Endodermal cell (in vitro differentiated cells): ENCODE data around the gene FAM124B. TPM values are rescaled to one million over a fixed set of nuclear protein-coding genes. Genes with fewer than 3 reads are reported as not detected.
A peak's percentile ranks its signal among the peaks of the same experiment; 100 is the strongest.

Experiments used
- DNase-seq: peaks from one replicate; pipeline ENCODE4 v3.0.0-alpha.2; 2017
- H3K27ac ChIP-seq: 2 replicates; pipeline ENCODE4 v1.5.1; 2013; ENCODE audit warnings: mild to moderate bottlenecking, low read depth, low read length, moderate library complexity
- H3K27me3 ChIP-seq: 2 replicates; pipeline ENCODE4 v1.6.1; 2013; ENCODE audit warnings: mild to moderate bottlenecking, low read length, moderate library complexity; ENCODE audit not compliant: insufficient read depth, control insufficient read depth, poor library complexity, severe bottlenecking
- H3K36me3 ChIP-seq: 2 replicates; pipeline ENCODE4 v1.7.0; 2013; ENCODE audit warnings: mild to moderate bottlenecking, low read length, moderate library complexity; ENCODE audit not compliant: control insufficient read depth, insufficient read depth
- H3K4me1 ChIP-seq: one replicate; pipeline ENCODE4 v1.7.0; 2013; ENCODE audit warnings: low read length; ENCODE audit not compliant: control insufficient read depth, insufficient read depth
- H3K4me3 ChIP-seq: 2 replicates; pipeline ENCODE4 v1.5.1; 2013; ENCODE audit warnings: mild to moderate bottlenecking, low read length, moderate library complexity
- H3K9ac ChIP-seq: 2 replicates; pipeline ENCODE4 v1.6.1; 2013; ENCODE audit warnings: mild to moderate bottlenecking, low read length, moderate library complexity; ENCODE audit not compliant: poor library complexity, severe bottlenecking; ENCODE audit errors: extremely low read depth
- H3K9me3 ChIP-seq: 2 replicates; pipeline ENCODE4 v1.6.1; 2013; ENCODE audit warnings: mild to moderate bottlenecking, low read length, moderate library complexity; ENCODE audit not compliant: control insufficient read depth
- H3K27ac Mint-ChIP-seq: 2 replicates; pipeline ENCODE4 v1.8.0; 2020; ENCODE audit warnings: mixed read lengths
- H3K27me3 Mint-ChIP-seq: 2 replicates; pipeline ENCODE4 v1.8.0; 2021; ENCODE audit warnings: mild to moderate bottlenecking, mixed read lengths; ENCODE audit not compliant: insufficient read depth
- H3K36me3 Mint-ChIP-seq: 2 replicates; pipeline ENCODE4 v1.8.0; 2020; ENCODE audit warnings: low read depth, mixed read lengths
- H3K4me1 Mint-ChIP-seq: 2 replicates; pipeline ENCODE4 v1.8.0; 2020; ENCODE audit warnings: mixed read lengths
- H3K4me3 Mint-ChIP-seq: 2 replicates; pipeline ENCODE4 v1.8.0; 2020; ENCODE audit warnings: mild to moderate bottlenecking, moderate library complexity, mixed read lengths
- H3K9me3 Mint-ChIP-seq: 2 replicates; pipeline ENCODE4 v1.8.0; 2020; ENCODE audit warnings: mild to moderate bottlenecking, mixed read lengths
- WGBS, 2 experiments: methylation state at CpG; one replicate each; pipeline versions ENCODE4 v1.1.5 to v1.1.7; 2013; ENCODE audit warnings: missing lambda C conversion rate in 2 of 2, mixed read lengths in 1 of 2; ENCODE audit not compliant: insufficient coverage in 1 of 2, insufficient read length in 1 of 2; 5-methylcytosine and 5-hydroxymethylcytosine counted together
- total RNA-seq, 2 donors: library from RNA; stranded (reverse); fragmentation: NEBNext Ultra II Directional in 1 of 2; extraction: Animal tissue kit (Norgen Biotek cat#: 25700) in 1 of 2; gene quantifications; 2 replicates in 1 of 2; 3 replicates in 1 of 2; pipeline ENCODE4 v1.2.1, GENCODE V29; 2021
- TF ChIP-seq, protein P1 (sequence below): fragments of 200-600 bp; sonication (generic); conservative IDR thresholded peaks from 2 replicates; pipeline ENCODE4 v1.5.0; 2021; ENCODE audit warnings: antibody characterized with exemption, mild to moderate bottlenecking

Gene FAM124B
- total RNA-seq, 2 donors from 2014 or later, result 0.58 to 1.2 TPM

- no peaks in the 10 kb centered on the region for H3K27me3 ChIP-seq
- H3K36me3 ChIP-seq, result no peaks in the 10 kb centered on the region
- no peaks in the 10 kb centered on the region for H3K4me1 ChIP-seq
- Mint-ChIP-seq H3K27ac (no peak overlapping the region), H3K36me3 (peaks cover 5% of the 10 kb centered on the region), H3K4me3 (no peak overlapping the region), H3K9me3 (peaks cover 49% of the 10 kb centered on the region), H3K4me1 (no peaks in the 10 kb centered on the region), H3K27me3 (peaks cover 1% of the 10 kb centered on the region)
- no peak overlapping the region for H3K9ac ChIP-seq
- no peak for DNase-seq
- TF ChIP-seq, protein P1, sequence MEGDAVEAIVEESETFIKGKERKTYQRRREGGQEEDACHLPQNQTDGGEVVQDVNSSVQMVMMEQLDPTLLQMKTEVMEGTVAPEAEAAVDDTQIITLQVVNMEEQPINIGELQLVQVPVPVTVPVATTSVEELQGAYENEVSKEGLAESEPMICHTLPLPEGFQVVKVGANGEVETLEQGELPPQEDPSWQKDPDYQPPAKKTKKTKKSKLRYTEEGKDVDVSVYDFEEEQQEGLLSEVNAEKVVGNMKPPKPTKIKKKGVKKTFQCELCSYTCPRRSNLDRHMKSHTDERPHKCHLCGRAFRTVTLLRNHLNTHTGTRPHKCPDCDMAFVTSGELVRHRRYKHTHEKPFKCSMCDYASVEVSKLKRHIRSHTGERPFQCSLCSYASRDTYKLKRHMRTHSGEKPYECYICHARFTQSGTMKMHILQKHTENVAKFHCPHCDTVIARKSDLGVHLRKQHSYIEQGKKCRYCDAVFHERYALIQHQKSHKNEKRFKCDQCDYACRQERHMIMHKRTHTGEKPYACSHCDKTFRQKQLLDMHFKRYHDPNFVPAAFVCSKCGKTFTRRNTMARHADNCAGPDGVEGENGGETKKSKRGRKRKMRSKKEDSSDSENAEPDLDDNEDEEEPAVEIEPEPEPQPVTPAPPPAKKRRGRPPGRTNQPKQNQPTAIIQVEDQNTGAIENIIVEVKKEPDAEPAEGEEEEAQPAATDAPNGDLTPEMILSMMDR, result no peak
- peaks cover 31% of the 10 kb centered on the region for H3K9me3 ChIP-seq
- no peak overlapping the region for H3K27ac ChIP-seq
- 78 to 87% methylated on average over 1 to 3 of the region's 3 CpGs for WGBS, 2 experiments
- H3K4me3 ChIP-seq, result no peak overlapping the region
Measured at GRCh38 chr2:224426656-224427055, 24.7 kb upstream of the FAM124B start.

- Histone ChIP-seq H3K27me3 (no peaks in the 10 kb centered on the region), H3K27ac (no peak overlapping the region), H3K4me3 (no peak overlapping the region), H3K9ac (no peak overlapping the region), H3K9me3 (peaks cover 8% of the 10 kb centered on the region), H3K36me3 (no peaks in the 10 kb centered on the region), H3K4me1 (peaks cover 4% of the 10 kb centered on the region)
- Mint-ChIP-seq H3K4me1 (peaks cover 15% of the 10 kb centered on the region), H3K4me3 (no peak overlapping the region), H3K9me3 (peaks cover 16% of the 10 kb centered on the region), H3K27ac (no peak overlapping the region), H3K36me3 (no peaks in the 10 kb centered on the region), H3K27me3 (no peaks in the 10 kb centered on the region)
- WGBS, 2 experiments, result no CpG with 5 or more reads among the region's 2 CpGs
- DNase-seq, result no peak
- TF ChIP-seq, protein P1, result no peak
Measured at GRCh38 chr2:224421065-224421464, 19.2 kb upstream of the FAM124B start.

DNA sequence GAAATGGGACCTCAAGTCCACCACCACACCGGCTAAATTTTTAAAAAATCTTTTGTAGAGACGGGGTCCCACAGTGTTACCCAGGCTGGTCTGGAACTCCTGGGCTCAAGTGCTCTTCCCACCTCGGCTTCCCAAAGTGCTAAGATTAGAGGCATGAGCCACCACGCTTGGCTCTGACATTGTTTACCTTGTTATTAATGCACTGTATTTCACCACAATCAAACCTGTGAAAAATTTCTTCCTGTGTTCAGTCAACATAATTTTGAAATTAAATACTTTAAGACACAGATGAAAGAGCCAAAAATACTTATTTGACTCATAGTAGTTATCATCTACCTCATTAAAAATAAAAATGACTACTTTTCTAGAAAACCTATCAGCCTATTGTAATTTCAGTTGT lies 16.0 kb upstream of the FAM124B start:
- 93 to 94% methylated on average over 4 of the region's 4 CpGs for WGBS, 2 experiments
- Mint-ChIP-seq H3K36me3 (no peaks in the 10 kb centered on the region), H3K27ac (peak overlapping the region; percentile 82)

More for the DNA sequence above, 16.0 kb upstream of the FAM124B start:
- TF ChIP-seq, protein P1, result no peak
- Histone ChIP-seq H3K9ac (no peak overlapping the region), H3K27ac (no peak overlapping the region), H3K4me3 (no peak overlapping the region), H3K9me3 (no peaks in the 10 kb centered on the region), H3K4me1 (peaks cover 4% of the 10 kb centered on the region), H3K36me3 (no peaks in the 10 kb centered on the region), H3K27me3 (no peaks in the 10 kb centered on the region)
- H3K4me1 Mint-ChIP-seq, result peaks cover 15% of the 10 kb centered on the region
- no peak for DNase-seq
- H3K9me3 Mint-ChIP-seq, result peaks cover 6% of the 10 kb centered on the region
- H3K27me3 Mint-ChIP-seq, result no peaks in the 10 kb centered on the region
- H3K4me3 Mint-ChIP-seq, result no peak overlapping the region
